Mesenchymal stem cell (in vitro differentiated cells and primary cell): ENCODE data around the gene HERC6.
"Not testable (repeated sequence)": the region's sequence is repeated elsewhere in the genome, so short reads cannot be mapped to it uniquely, and the experiment has no call there.

Source experiments
- DNase-seq: peaks from one replicate; pipeline ENCODE4 v3.0.0-alpha.2; 2013
- H2AFZ ChIP-seq: one replicate; pipeline ENCODE4 v1.6.1; 2013; ENCODE audit warnings: low read depth, mild to moderate bottlenecking, control low read depth, inconsistent platforms, low read length, moderate library complexity
- H2AK5ac ChIP-seq: 2 replicates; pipeline ENCODE4 v1.6.1; 2013; ENCODE audit warnings: low read length, moderate library complexity, mild to moderate bottlenecking, inconsistent platforms; ENCODE audit not compliant: severe bottlenecking
- H2BK120ac ChIP-seq: one replicate; pipeline ENCODE4 v1.6.1; 2013; ENCODE audit warnings: low read depth, mild to moderate bottlenecking, inconsistent platforms, low read length, moderate library complexity
- H2BK12ac ChIP-seq, 2 experiments: one replicate each; pipeline ENCODE4 v1.6.1; 2013; ENCODE audit warnings: inconsistent platforms in 2 of 2, low read length in 2 of 2, mild to moderate bottlenecking in 2 of 2, moderate library complexity in 2 of 2, control low read depth in 1 of 2
- H2BK15ac ChIP-seq: one replicate; pipeline ENCODE4 v1.6.1; 2013; ENCODE audit warnings: mild to moderate bottlenecking, low read depth, inconsistent platforms; ENCODE audit not compliant: poor library complexity, severe bottlenecking
- H2BK5ac ChIP-seq: 2 replicates; pipeline ENCODE4 v1.6.1; 2013; ENCODE audit warnings: low read depth, mild to moderate bottlenecking, low read length, control low read depth, inconsistent platforms; ENCODE audit not compliant: poor library complexity, severe bottlenecking
- H3K14ac ChIP-seq, 2 experiments: one replicate each; pipeline ENCODE4 v1.6.1; 2013; ENCODE audit warnings: inconsistent platforms in 2 of 2, low read length in 2 of 2, control low read depth in 1 of 2, mild to moderate bottlenecking in 1 of 2, moderate library complexity in 1 of 2
- H3K18ac ChIP-seq, 2 experiments: one replicate each; pipeline ENCODE4 v1.6.1; 2013; ENCODE audit warnings: inconsistent platforms in 2 of 2, low read length in 2 of 2, control low read depth in 1 of 2, low read depth in 1 of 2, mild to moderate bottlenecking in 1 of 2
- H3K23ac ChIP-seq, 2 experiments: one replicate each; pipeline ENCODE4 v1.6.1; 2013; ENCODE audit warnings: inconsistent platforms in 2 of 2, low read length in 2 of 2, mild to moderate bottlenecking in 2 of 2, moderate library complexity in 2 of 2, control low read depth in 1 of 2
- H3K27ac ChIP-seq: 2 replicates; pipeline ENCODE4 v1.5.1; 2013; ENCODE audit warnings: mild to moderate bottlenecking, moderate library complexity, low read length, control low read depth, inconsistent platforms; ENCODE audit not compliant: poor library complexity, severe bottlenecking
- H3K27me3 ChIP-seq, 2 experiments: 2 replicates each; pipeline versions ENCODE4 v1.6.1 to v1.7.0; 2013; ENCODE audit warnings: low read length in 2 of 2, mild to moderate bottlenecking in 2 of 2, moderate library complexity in 2 of 2, control low read depth in 1 of 2, inconsistent platforms in 1 of 2; ENCODE audit not compliant: control insufficient read depth in 1 of 2, insufficient read depth in 1 of 2
- H3K36me3 ChIP-seq, 2 experiments: 2 replicates each; pipeline versions ENCODE4 v1.6.1 to v1.7.0; 2013; ENCODE audit warnings: low read length in 2 of 2, control low read depth in 1 of 2, inconsistent platforms in 1 of 2, low read depth in 1 of 2, mild to moderate bottlenecking in 1 of 2; ENCODE audit not compliant: insufficient read depth in 2 of 2, control insufficient read depth in 1 of 2
- H3K4ac ChIP-seq, 2 experiments: one replicate each; pipeline ENCODE4 v1.6.1; 2013; ENCODE audit warnings: inconsistent platforms in 2 of 2, low read length in 2 of 2, mild to moderate bottlenecking in 2 of 2, moderate library complexity in 2 of 2, control low read depth in 1 of 2, low read depth in 1 of 2
- H3K4me1 ChIP-seq: 2 replicates; pipeline ENCODE4 v1.6.1; 2013; ENCODE audit warnings: low read depth, low read length, control low read depth; ENCODE audit not compliant: control insufficient read depth, insufficient read depth
- H3K4me2 ChIP-seq: 2 replicates; pipeline ENCODE4 v1.6.1; 2013; ENCODE audit warnings: low read length, mild to moderate bottlenecking, inconsistent platforms; ENCODE audit not compliant: poor library complexity, severe bottlenecking
- H3K4me3 ChIP-seq, 2 experiments: 2 replicates each; pipeline versions ENCODE4 v1.5.1 to v1.7.0; 2013; ENCODE audit warnings: low read length in 2 of 2, mild to moderate bottlenecking in 2 of 2, control low read depth in 1 of 2, low read depth in 1 of 2; ENCODE audit not compliant: insufficient read depth in 1 of 2
- H3K79me1 ChIP-seq: replicated peaks from 2 replicates; pipeline ENCODE4 v1.6.1; 2013; ENCODE audit warnings: mild to moderate bottlenecking, control low read depth, low read length, inconsistent platforms; ENCODE audit not compliant: poor library complexity, severe bottlenecking
- H3K9ac ChIP-seq: 2 replicates; pipeline ENCODE4 v1.7.0; 2013; ENCODE audit warnings: mild to moderate bottlenecking, low read length, moderate library complexity
- H3K9me3 ChIP-seq: 2 replicates; pipeline ENCODE4 v1.7.0; 2013; ENCODE audit warnings: mild to moderate bottlenecking, low read length; ENCODE audit not compliant: control insufficient read depth
- H4K8ac ChIP-seq: one replicate; pipeline ENCODE4 v1.6.1; 2013; ENCODE audit warnings: inconsistent platforms, mild to moderate bottlenecking, low read length, moderate library complexity
- H4K91ac ChIP-seq: one replicate; pipeline ENCODE4 v1.6.1; 2013; ENCODE audit warnings: mild to moderate bottlenecking, low read length, inconsistent platforms
- WGBS: methylation state at CpG from one replicate; pipeline ENCODE4 v1.1.7; 2013; ENCODE audit warnings: mixed read lengths; 5-methylcytosine and 5-hydroxymethylcytosine counted together

Gene HERC6

DNA sequence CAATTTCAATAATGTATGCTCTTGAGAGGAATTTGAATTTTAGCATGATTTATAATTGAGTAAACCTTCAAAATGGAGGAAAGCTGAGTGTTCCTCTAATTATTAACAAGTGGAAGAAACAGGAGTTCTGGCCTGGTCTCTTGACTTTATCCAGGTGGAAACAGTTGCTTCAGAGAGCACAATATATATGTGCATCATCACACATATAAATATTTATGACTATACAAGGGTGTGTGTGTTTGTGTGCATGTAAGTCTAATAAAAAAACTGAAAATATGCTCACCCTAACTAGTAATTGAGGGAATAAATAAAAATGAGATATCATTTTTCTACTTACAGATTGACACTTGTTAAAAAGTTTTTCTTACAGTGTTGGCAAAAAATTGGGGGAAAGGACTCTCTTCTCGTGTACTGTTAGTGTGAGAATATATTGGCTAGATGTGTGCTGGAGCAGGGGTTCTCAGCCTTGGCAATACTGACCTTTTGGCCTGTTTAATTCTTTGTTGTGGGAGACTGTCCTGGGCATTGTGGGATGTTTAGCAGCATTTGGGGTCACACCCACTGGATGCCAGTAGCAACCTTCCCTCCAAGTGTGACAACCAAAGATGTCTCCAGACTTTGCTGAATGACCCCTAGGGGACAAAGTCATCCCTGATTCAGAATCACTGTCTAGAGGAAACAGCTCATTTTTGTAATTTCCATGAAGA lies 57.5 kb downstream of the HERC6 start:
- no peak overlapping the region for H3K18ac ChIP-seq
- no peak overlapping the region for H2AFZ ChIP-seq
- DNase-seq, result no peak
- no peak overlapping the region for H2BK12ac ChIP-seq
- H2AK5ac ChIP-seq, result no peak overlapping the region
- H3K27me3 ChIP-seq, result no peaks in the 10 kb centered on the region
- peaks cover 0 to 38% of the 10 kb centered on the region in 2 experiments for H3K36me3 ChIP-seq
- no peaks in the 10 kb centered on the region for H3K79me1 ChIP-seq
- no peak overlapping the region for H2BK15ac ChIP-seq
- no peak overlapping the region for H3K4me3 ChIP-seq
- 79% methylated on average over 1 of the region's 1 CpG for WGBS
- H4K91ac ChIP-seq, result no peak overlapping the region
- no peak overlapping the region for H3K9ac ChIP-seq
- peaks cover 5% of the 10 kb centered on the region for H3K9me3 ChIP-seq
- no peak overlapping the region for H3K27ac ChIP-seq
- H3K4me2 ChIP-seq, result no peak overlapping the region
- no peak overlapping the region for H2BK120ac ChIP-seq
- no peak overlapping the region for H3K14ac ChIP-seq
- H4K8ac ChIP-seq, result no peak overlapping the region
- H3K23ac ChIP-seq, result no peak overlapping the region
- no peak overlapping the region for H2BK5ac ChIP-seq
- no peak overlapping the region for H3K4ac ChIP-seq
- H3K4me1 ChIP-seq, result no peaks in the 10 kb centered on the region

DNA sequence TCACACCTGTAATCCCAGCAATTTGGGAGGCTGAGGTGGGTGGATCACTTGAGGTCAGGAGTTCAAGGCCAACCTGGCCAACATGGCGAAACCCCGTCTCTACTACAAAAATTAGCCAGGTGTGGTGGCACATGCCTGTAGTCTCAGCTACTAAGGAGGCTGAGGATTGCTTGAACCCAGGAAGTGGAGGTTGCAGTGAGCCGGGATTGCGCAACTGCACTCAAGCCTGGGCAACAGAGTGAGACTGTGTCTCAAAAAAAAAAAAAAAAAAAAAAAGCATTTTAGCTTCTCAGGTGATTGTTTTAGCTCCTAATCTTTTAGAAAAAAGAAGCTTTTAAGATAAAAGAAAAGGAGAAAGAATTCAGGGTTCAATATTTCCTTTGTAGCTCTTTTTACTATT lies 59.2 kb downstream of the HERC6 start:
- not testable (repeated sequence) for H3K23ac ChIP-seq, H3K9ac ChIP-seq, H2BK5ac ChIP-seq, H4K91ac ChIP-seq, H3K27ac ChIP-seq, H2BK12ac ChIP-seq, H2BK15ac ChIP-seq, DNase-seq, H2AFZ ChIP-seq, H3K14ac ChIP-seq, H2BK120ac ChIP-seq, H3K9me3 ChIP-seq, H3K4ac ChIP-seq, H3K4me3 ChIP-seq, H3K4me2 ChIP-seq, H3K4me1 ChIP-seq, H2AK5ac ChIP-seq, H4K8ac ChIP-seq, H3K27me3 ChIP-seq, H3K18ac ChIP-seq, H3K79me1 ChIP-seq
- H3K36me3 ChIP-seq, result peaks cover 0 to 45% of the 10 kb centered on the region in 2 experiments
- WGBS, result 98% methylated on average over 2 of the region's 4 CpGs

DNA sequence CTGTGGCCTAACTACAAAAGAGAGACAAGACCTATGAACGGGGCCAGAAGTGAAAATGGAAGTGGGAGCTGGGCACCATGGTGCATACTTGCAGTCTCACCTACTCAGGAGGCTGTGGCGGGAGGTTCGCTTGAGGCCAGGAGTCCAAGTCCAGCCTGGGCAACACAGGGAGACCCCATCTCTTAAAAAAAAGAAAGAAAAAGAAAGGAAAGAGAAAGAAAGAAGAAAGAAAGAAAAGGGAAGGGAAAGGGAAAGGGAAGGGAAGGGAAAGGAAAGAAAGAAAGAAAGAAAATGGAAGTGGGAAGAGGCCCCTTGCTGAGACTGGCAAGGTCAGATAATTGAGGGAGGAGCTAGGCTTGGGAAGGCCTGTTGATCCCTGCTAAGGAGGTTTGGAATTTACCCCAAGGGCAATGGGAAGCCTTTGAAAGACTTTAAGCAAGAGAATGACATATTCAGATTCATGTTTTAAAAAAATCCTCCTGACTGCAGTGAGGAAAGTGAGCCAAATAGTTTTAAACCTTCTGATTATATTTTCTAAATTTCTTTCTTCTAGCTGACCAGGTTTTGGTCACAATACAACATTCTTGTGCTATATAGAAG lies 60.6 kb downstream of the HERC6 start:
- WGBS, result 89% methylated on average over 3 of the region's 3 CpGs
- Histone ChIP-seq H3K4me1 (no peaks in the 10 kb centered on the region), H3K14ac (no peak overlapping the region), H3K79me1 (no peaks in the 10 kb centered on the region), H3K27ac (no peak overlapping the region), H2BK5ac (no peak overlapping the region), H3K9me3 (no peaks in the 10 kb centered on the region), H4K8ac (no peak overlapping the region), H3K9ac (no peak overlapping the region), H3K4me3 (no peak overlapping the region), H3K27me3 (no peaks in the 10 kb centered on the region), H3K36me3 (peaks cover 3 to 39% of the 10 kb centered on the region in 2 experiments), H3K4me2 (no peak overlapping the region), H2BK120ac (no peak overlapping the region), H3K4ac (no peak overlapping the region), H2AFZ (no peak overlapping the region), H2BK12ac (no peak overlapping the region), H3K18ac (no peak overlapping the region), H2BK15ac (no peak overlapping the region), H2AK5ac (no peak overlapping the region), H3K23ac (no peak overlapping the region), H4K91ac (no peak overlapping the region)
- DNase-seq, result no peak

DNA sequence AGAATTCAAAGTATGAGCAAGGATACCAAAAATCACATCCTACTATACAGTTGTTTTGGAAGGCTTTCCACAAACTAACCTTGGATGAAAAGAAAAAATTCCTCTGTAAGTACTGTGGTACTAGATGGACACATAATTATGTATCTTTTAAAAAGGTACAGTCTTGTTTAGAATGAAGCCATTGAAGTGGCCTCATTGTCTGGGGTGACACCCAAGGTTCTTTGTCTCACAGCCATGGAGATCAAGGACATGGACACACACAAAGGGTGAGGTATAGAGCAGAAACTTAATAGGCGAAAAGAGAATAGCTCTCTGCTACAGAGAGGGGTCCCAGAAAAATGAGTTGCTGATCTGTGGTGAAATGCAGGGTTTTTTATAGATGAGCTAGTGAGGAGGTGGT lies 61.5 kb downstream of the HERC6 start:
- WGBS, result 100% methylated on average over 1 of the region's 1 CpG
- H3K4me3 ChIP-seq, result no peak overlapping the region
- no peak overlapping the region for H2BK15ac ChIP-seq
- no peak overlapping the region for H3K14ac ChIP-seq
- H3K4me2 ChIP-seq, result no peak overlapping the region
- no peak overlapping the region for H2BK12ac ChIP-seq
- H3K23ac ChIP-seq, result no peak overlapping the region
- DNase-seq, result no peak
- H2BK5ac ChIP-seq, result no peak overlapping the region
- H3K27ac ChIP-seq, result no peak overlapping the region
- H2AFZ ChIP-seq, result no peak overlapping the region
- H2AK5ac ChIP-seq, result no peak overlapping the region
- H4K8ac ChIP-seq, result no peak overlapping the region
- peaks cover 3 to 33% of the 10 kb centered on the region in 2 experiments for H3K36me3 ChIP-seq
- H3K4ac ChIP-seq, result no peak overlapping the region
- no peak overlapping the region for H4K91ac ChIP-seq
- H2BK120ac ChIP-seq, result no peak overlapping the region
- H3K79me1 ChIP-seq, result no peaks in the 10 kb centered on the region
- H3K18ac ChIP-seq, result no peak overlapping the region
- H3K27me3 ChIP-seq, result no peaks in the 10 kb centered on the region
- no peaks in the 10 kb centered on the region for H3K9me3 ChIP-seq
- no peaks in the 10 kb centered on the region for H3K4me1 ChIP-seq
- H3K9ac ChIP-seq, result no peak overlapping the region
